DND-41 (cell line): ENCODE results near the gene RHOH.

Experiments
- EZH2 ChIP-seq: IDR thresholded peaks from 3 replicates; pipeline ENCODE4 v1.6.1; 2012; ENCODE audit warnings: borderline replicate concordance, low read depth, mild to moderate bottlenecking, moderate library complexity, low read length, inconsistent platforms; ENCODE audit not compliant: severe bottlenecking
- TF ChIP-seq, protein P1 (sequence below): IDR thresholded peaks from 2 replicates; pipeline ENCODE4 v1.5.1; 2012; ENCODE audit warnings: borderline replicate concordance, low read length, moderate library complexity, mild to moderate bottlenecking; ENCODE audit not compliant: poor library complexity, severe bottlenecking; ENCODE audit errors: extremely low read depth

- TF ChIP-seq, protein P1, sequence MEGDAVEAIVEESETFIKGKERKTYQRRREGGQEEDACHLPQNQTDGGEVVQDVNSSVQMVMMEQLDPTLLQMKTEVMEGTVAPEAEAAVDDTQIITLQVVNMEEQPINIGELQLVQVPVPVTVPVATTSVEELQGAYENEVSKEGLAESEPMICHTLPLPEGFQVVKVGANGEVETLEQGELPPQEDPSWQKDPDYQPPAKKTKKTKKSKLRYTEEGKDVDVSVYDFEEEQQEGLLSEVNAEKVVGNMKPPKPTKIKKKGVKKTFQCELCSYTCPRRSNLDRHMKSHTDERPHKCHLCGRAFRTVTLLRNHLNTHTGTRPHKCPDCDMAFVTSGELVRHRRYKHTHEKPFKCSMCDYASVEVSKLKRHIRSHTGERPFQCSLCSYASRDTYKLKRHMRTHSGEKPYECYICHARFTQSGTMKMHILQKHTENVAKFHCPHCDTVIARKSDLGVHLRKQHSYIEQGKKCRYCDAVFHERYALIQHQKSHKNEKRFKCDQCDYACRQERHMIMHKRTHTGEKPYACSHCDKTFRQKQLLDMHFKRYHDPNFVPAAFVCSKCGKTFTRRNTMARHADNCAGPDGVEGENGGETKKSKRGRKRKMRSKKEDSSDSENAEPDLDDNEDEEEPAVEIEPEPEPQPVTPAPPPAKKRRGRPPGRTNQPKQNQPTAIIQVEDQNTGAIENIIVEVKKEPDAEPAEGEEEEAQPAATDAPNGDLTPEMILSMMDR: no peak
- no peak for TF ChIP-seq EZH2
Measured at GRCh38 chr4:40255393-40256281, 58.8 kb downstream of the RHOH start.
